GM18505 (cell line): ENCODE data around the gene TDRD10.

Source experiments
- ATAC-seq: cut with Tn5 transposase; IDR thresholded peaks from one replicate; pipeline ENCODE4 v1.9.1; 2021; ENCODE audit not compliant: unreplicated experiment
- POLR2A ChIP-seq: IDR thresholded peaks from 4 replicates; pipeline ENCODE4 v1.6.1; 2011; ENCODE audit warnings: borderline replicate concordance; ENCODE audit not compliant: insufficient read depth, insufficient read length; ENCODE audit errors: extremely low read depth

TDRD10 gene

GRCh38 chr1:154557939-154558719, 56.1 kb downstream of the TDRD10 start, which contains the start of gene UBE2Q1:
UBE2Q1 (minus strand) TSS chr1:154558662; CDS start chr1:154558553, 109 bp downstream.
- peak; percentile 22 for ATAC-seq
- TF ChIP-seq POLR2A: no peak

- TF ChIP-seq POLR2A: peak; percentile 77
- ATAC-seq: peak; percentile 86
Measured at GRCh38 chr1:154558720-154559465, 56.9 kb downstream of the TDRD10 start.

GRCh38 chr1:154559466-154560044, 57.5 kb downstream of the TDRD10 start:
- TF ChIP-seq POLR2A: no peak
- ATAC-seq: peak; percentile 26

- no peak for ATAC-seq
- TF ChIP-seq POLR2A: no peak
Measured at GRCh38 chr1:154565876-154566275, 63.9 kb downstream of the TDRD10 start.

- no peak for ATAC-seq
- TF ChIP-seq POLR2A: no peak
Measured at GRCh38 chr1:154567386-154568156, 65.6 kb downstream of the TDRD10 start, which contains the start of gene CHRNB2. CHRNB2 (plus strand) TSS chr1:154567778; CDS start chr1:154568045, 267 bp downstream.

GRCh38 chr1:154568157-154568815, 66.3 kb downstream of the TDRD10 start:
- TF ChIP-seq POLR2A: no peak
- ATAC-seq: no peak

GRCh38 chr1:154571244-154571963, 69.4 kb downstream of the TDRD10 start:
- no peak for ATAC-seq
- TF ChIP-seq POLR2A: no peak

- ATAC-seq: no peak
- TF ChIP-seq POLR2A: no peak
Measured at GRCh38 chr1:154571964-154572288, 69.9 kb downstream of the TDRD10 start.

- no peak for TF ChIP-seq POLR2A
- no peak for ATAC-seq
Measured at GRCh38 chr1:154572468-154573167, 70.6 kb downstream of the TDRD10 start.

GRCh38 chr1:154573168-154573510, 71.1 kb downstream of the TDRD10 start:
- no peak for ATAC-seq

GRCh38 chr1:154574716-154575115, 72.7 kb downstream of the TDRD10 start:
- no peak for ATAC-seq
- TF ChIP-seq POLR2A: no peak

More at GRCh38 chr1:154573168-154573510, 71.1 kb downstream of the TDRD10 start:
- TF ChIP-seq POLR2A: no peak
